OCI-LY3 (cell line): ENCODE results near the gene RNF14.

Experiments
- H2AFZ ChIP-seq: fragments of 200-600, 300-600 bp; shearing (Covaris generic); 2 replicates; pipeline ENCODE4 v1.6.0; 2014; ENCODE audit warnings: antibody characterized with exemption, low read depth, low read length
- H3K27ac ChIP-seq: fragments of 200-600, 300-600 bp; sonication (generic); 2 replicates; pipeline ENCODE4 v1.5.1; 2014; ENCODE audit warnings: mild to moderate bottlenecking, low read length, moderate library complexity, mixed read lengths
- H3K27me3 ChIP-seq: fragments of 200-600, 300-600 bp; sonication (generic); 2 replicates; pipeline ENCODE4 v1.6.1; 2014; ENCODE audit warnings: low read depth, low read length, mixed read lengths
- H3K36me3 ChIP-seq: fragments of 200-600, 300-600 bp; sonication (generic); replicated peaks from 2 replicates; pipeline ENCODE3; 2014; ENCODE audit warnings: low read depth, low read length, mixed read lengths
- H3K4me1 ChIP-seq: fragments of 300-600, 200-600 bp; sonication (generic); 2 replicates; pipeline ENCODE4 v1.6.1; 2014; ENCODE audit warnings: low read length, mixed read lengths
- H3K4me2 ChIP-seq: fragments of 200-600, 300-600 bp; sonication (generic); 2 replicates; pipeline ENCODE4 v1.6.1; 2014; ENCODE audit warnings: low read length, mixed read lengths
- H3K4me3 ChIP-seq: fragments of 300-600, 200-600 bp; sonication (generic); 2 replicates; pipeline ENCODE4 v1.5.1; 2014; ENCODE audit warnings: antibody characterized with exemption, mild to moderate bottlenecking, low read length, moderate library complexity
- H3K79me2 ChIP-seq: fragments of 300-600, 200-600 bp; shearing (Covaris generic); 2 replicates; pipeline ENCODE4 v1.6.1; 2014; ENCODE audit warnings: mild to moderate bottlenecking, low read length, mixed read lengths
- H3K9ac ChIP-seq: fragments of 300-600, 200-600 bp; shearing (Covaris generic); 2 replicates; pipeline ENCODE4 v1.6.0; 2014; ENCODE audit warnings: mild to moderate bottlenecking, low read length, moderate library complexity
- H3K9me3 ChIP-seq: fragments of 200-600, 300-600 bp; shearing (Covaris generic); 2 replicates; pipeline ENCODE4 v1.6.1; 2014; ENCODE audit warnings: low read length, mixed read lengths; ENCODE audit not compliant: insufficient read depth
- H4K20me1 ChIP-seq: fragments of 200-600, 300-600 bp; sonication (generic); 2 replicates; pipeline ENCODE4 v1.6.1; 2016; ENCODE audit warnings: low read length, mixed read lengths; ENCODE audit not compliant: insufficient read depth
- EZH2phosphoT487 ChIP-seq: fragments of 200-600 bp; shearing (Covaris generic); IDR thresholded peaks from 2 replicates; pipeline ENCODE4 v1.6.1; 2018; ENCODE audit warnings: antibody characterized with exemption, mixed run types, low read depth
- TF ChIP-seq, protein P1 (sequence below): fragments of 200-600, 300-600 bp; sonication (generic); IDR thresholded peaks from 2 replicates; pipeline ENCODE4 v1.5.1; 2014; ENCODE audit warnings: antibody characterized with exemption, low read length, low read depth

RNF14 gene

DNA sequence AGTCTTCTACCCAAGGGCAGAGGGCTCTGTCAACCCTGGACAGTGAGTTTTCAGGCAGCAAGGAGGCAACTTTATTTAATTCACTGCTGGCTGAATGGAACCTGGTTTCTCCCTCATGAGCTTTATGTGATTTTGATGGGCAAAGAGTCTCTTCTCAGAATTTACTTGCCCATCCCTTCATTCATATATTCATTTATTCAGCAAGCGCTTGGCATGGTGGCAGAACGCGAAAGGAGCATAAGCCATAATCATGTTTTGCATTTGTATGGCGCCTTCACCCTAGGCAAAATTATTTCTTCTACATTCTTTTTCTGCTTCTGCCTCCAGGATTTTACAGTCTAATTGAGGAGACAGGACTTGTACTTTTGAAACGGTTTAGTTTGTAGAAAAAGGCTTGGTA is 37.2 kb upstream of the RNF14 start:
- H3K4me2 ChIP-seq, result no peak overlapping the region
- no peaks in the 10 kb centered on the region for H3K9me3 ChIP-seq
- no peaks in the 10 kb centered on the region for H4K20me1 ChIP-seq
- H3K9ac ChIP-seq, result no peak overlapping the region
- no peaks in the 10 kb centered on the region for H3K4me1 ChIP-seq
- H3K79me2 ChIP-seq, result no peaks in the 10 kb centered on the region
- H3K27me3 ChIP-seq, result no peaks in the 10 kb centered on the region
- H2AFZ ChIP-seq, result no peak overlapping the region
- peaks cover 28% of the 10 kb centered on the region for H3K36me3 ChIP-seq
- TF ChIP-seq EZH2phosphoT487, result no peak
- TF ChIP-seq, protein P1, sequence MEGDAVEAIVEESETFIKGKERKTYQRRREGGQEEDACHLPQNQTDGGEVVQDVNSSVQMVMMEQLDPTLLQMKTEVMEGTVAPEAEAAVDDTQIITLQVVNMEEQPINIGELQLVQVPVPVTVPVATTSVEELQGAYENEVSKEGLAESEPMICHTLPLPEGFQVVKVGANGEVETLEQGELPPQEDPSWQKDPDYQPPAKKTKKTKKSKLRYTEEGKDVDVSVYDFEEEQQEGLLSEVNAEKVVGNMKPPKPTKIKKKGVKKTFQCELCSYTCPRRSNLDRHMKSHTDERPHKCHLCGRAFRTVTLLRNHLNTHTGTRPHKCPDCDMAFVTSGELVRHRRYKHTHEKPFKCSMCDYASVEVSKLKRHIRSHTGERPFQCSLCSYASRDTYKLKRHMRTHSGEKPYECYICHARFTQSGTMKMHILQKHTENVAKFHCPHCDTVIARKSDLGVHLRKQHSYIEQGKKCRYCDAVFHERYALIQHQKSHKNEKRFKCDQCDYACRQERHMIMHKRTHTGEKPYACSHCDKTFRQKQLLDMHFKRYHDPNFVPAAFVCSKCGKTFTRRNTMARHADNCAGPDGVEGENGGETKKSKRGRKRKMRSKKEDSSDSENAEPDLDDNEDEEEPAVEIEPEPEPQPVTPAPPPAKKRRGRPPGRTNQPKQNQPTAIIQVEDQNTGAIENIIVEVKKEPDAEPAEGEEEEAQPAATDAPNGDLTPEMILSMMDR, result no peak
- no peak overlapping the region for H3K4me3 ChIP-seq
- no peak overlapping the region for H3K27ac ChIP-seq

DNA sequence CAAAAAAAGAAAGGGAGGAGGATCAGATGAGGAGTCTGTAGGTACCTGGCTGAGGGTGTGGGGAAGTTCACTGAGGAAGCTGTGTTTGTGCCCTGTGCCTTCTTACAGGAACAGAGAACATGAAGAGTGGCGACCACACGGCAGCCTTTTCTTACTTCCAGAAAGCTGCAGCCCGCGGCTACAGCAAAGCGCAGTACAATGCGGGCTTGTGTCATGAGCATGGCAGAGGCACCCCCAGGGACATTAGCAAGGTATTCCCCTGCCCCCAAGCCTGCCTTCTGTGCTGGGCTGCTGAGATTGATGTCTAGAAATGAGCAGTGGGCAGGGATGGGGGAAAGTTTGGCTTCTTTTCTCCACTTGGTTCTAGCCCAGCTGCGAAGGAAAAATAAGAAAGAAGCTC is 35.8 kb upstream of the RNF14 start:
- Histone ChIP-seq H3K4me1 (no peaks in the 10 kb centered on the region), H3K27me3 (no peaks in the 10 kb centered on the region), H3K36me3 (peaks cover 28% of the 10 kb centered on the region)

GRCh38 chr5:141934099-141934844 is 34.6 kb upstream of the RNF14 start:
- H3K4me2 ChIP-seq, result no peak overlapping the region
- TF ChIP-seq, protein P1, result no peak
- no peak for TF ChIP-seq EZH2phosphoT487
- no peaks in the 10 kb centered on the region for H4K20me1 ChIP-seq
- no peak overlapping the region for H3K27ac ChIP-seq
- H3K79me2 ChIP-seq, result no peaks in the 10 kb centered on the region
- no peaks in the 10 kb centered on the region for H3K4me1 ChIP-seq
- no peak overlapping the region for H3K4me3 ChIP-seq
- H3K27me3 ChIP-seq, result no peaks in the 10 kb centered on the region
- H2AFZ ChIP-seq, result no peak overlapping the region
- H3K9ac ChIP-seq, result no peak overlapping the region
- no peaks in the 10 kb centered on the region for H3K9me3 ChIP-seq
- peaks cover 21% of the 10 kb centered on the region for H3K36me3 ChIP-seq

More for the DNA sequence above, 35.8 kb upstream of the RNF14 start:
- no peaks in the 10 kb centered on the region for H3K9me3 ChIP-seq
- no peaks in the 10 kb centered on the region for H3K79me2 ChIP-seq
- H3K4me3 ChIP-seq, result no peak overlapping the region
- no peak overlapping the region for H3K9ac ChIP-seq
- H3K4me2 ChIP-seq, result no peak overlapping the region
- H4K20me1 ChIP-seq, result no peaks in the 10 kb centered on the region
- no peak overlapping the region for H2AFZ ChIP-seq
- no peak overlapping the region for H3K27ac ChIP-seq
- TF ChIP-seq, protein P1, result no peak
- no peak for TF ChIP-seq EZH2phosphoT487

GRCh38 chr5:141935538-141935937 is 33.4 kb upstream of the RNF14 start:
- H3K4me3 ChIP-seq, result no peak overlapping the region
- H3K4me2 ChIP-seq, result no peak overlapping the region
- peaks cover 17% of the 10 kb centered on the region for H3K36me3 ChIP-seq

More at GRCh38 chr5:141935538-141935937, 33.4 kb upstream of the RNF14 start:
- Histone ChIP-seq H2AFZ (no peak overlapping the region), H4K20me1 (no peaks in the 10 kb centered on the region), H3K4me1 (no peaks in the 10 kb centered on the region), H3K27me3 (no peaks in the 10 kb centered on the region), H3K9me3 (no peaks in the 10 kb centered on the region), H3K79me2 (no peaks in the 10 kb centered on the region), H3K27ac (no peak overlapping the region), H3K9ac (no peak overlapping the region)
- no peak for TF ChIP-seq EZH2phosphoT487
- TF ChIP-seq, protein P1, result no peak
